Bronchial epithelial cell (primary cell): Measurements from ENCODE around the gene VSIR. TPM values are rescaled to one million over a fixed set of nuclear protein-coding genes. Genes with fewer than 3 reads are reported as not detected.

Experiments
- DNase-seq: peaks from one replicate; pipeline ENCODE4 v3.0.0-alpha.2; 2010; ENCODE audit warnings: low read depth
- FAIRE-seq: peaks from 2 replicates; lab custom pipeline; 2011; peaks lifted over from hg19 to GRCh38; lab: Jason Lieb, UNC
- H3K27me3 ChIP-seq: 2 replicates; pipeline ENCODE4 v1.5.1; 2011; ENCODE audit warnings: low read length; ENCODE audit not compliant: control insufficient read depth, insufficient read depth
- H3K36me3 ChIP-seq: 2 replicates; pipeline ENCODE4 v1.5.1; 2011; ENCODE audit warnings: low read length; ENCODE audit not compliant: control insufficient read depth, insufficient read depth
- H3K4me3 ChIP-seq: 2 replicates; pipeline ENCODE4 v1.5.1; 2011; ENCODE audit warnings: mild to moderate bottlenecking, low read depth, low read length, control low read depth
- total RNA-seq: library from RNA; depleted of rRNA; stranded (reverse); fragments of >200 nt; gene quantifications from 2 replicates; pipeline ENCODE4 v1.2.1, GENCODE V29; 2014
- TF ChIP-seq, protein P1 (sequence below): IDR thresholded peaks from 2 replicates; pipeline ENCODE4 v1.5.1; 2011; ENCODE audit warnings: mild to moderate bottlenecking, moderate library complexity, low read length, control low read depth, inconsistent platforms; ENCODE audit not compliant: insufficient read depth, severe bottlenecking

VSIR gene
- total RNA-seq, 1 donor from 2014 or later = 7.9 TPM

DNA sequence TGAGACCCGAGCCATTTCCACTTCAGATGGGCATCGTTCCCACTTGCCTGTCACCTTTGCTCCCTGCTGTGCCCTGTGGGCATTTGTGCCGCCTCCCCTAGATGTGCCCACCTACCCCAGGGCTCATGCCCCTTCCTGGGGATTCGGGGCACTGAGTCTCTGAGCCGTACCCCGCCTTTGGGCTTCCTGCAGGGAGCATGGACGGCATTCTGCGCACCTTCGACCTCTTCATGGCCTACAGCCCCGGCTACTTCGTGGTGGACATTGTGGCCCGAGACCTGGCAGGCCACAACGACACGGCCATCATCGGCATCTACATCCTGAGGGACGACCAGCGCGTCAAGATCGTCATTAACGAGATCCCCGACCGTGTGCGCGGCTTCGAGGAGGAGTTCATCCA lies 36.3 kb upstream of the VSIR start:
- TF ChIP-seq, protein P1, sequence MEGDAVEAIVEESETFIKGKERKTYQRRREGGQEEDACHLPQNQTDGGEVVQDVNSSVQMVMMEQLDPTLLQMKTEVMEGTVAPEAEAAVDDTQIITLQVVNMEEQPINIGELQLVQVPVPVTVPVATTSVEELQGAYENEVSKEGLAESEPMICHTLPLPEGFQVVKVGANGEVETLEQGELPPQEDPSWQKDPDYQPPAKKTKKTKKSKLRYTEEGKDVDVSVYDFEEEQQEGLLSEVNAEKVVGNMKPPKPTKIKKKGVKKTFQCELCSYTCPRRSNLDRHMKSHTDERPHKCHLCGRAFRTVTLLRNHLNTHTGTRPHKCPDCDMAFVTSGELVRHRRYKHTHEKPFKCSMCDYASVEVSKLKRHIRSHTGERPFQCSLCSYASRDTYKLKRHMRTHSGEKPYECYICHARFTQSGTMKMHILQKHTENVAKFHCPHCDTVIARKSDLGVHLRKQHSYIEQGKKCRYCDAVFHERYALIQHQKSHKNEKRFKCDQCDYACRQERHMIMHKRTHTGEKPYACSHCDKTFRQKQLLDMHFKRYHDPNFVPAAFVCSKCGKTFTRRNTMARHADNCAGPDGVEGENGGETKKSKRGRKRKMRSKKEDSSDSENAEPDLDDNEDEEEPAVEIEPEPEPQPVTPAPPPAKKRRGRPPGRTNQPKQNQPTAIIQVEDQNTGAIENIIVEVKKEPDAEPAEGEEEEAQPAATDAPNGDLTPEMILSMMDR = no peak
- DNase-seq (no peak), FAIRE-seq (no peak)
- Histone ChIP-seq H3K4me3 (no peak overlapping the region), H3K36me3 (no peaks in the 10 kb centered on the region), H3K27me3 (no peaks in the 10 kb centered on the region)

DNA sequence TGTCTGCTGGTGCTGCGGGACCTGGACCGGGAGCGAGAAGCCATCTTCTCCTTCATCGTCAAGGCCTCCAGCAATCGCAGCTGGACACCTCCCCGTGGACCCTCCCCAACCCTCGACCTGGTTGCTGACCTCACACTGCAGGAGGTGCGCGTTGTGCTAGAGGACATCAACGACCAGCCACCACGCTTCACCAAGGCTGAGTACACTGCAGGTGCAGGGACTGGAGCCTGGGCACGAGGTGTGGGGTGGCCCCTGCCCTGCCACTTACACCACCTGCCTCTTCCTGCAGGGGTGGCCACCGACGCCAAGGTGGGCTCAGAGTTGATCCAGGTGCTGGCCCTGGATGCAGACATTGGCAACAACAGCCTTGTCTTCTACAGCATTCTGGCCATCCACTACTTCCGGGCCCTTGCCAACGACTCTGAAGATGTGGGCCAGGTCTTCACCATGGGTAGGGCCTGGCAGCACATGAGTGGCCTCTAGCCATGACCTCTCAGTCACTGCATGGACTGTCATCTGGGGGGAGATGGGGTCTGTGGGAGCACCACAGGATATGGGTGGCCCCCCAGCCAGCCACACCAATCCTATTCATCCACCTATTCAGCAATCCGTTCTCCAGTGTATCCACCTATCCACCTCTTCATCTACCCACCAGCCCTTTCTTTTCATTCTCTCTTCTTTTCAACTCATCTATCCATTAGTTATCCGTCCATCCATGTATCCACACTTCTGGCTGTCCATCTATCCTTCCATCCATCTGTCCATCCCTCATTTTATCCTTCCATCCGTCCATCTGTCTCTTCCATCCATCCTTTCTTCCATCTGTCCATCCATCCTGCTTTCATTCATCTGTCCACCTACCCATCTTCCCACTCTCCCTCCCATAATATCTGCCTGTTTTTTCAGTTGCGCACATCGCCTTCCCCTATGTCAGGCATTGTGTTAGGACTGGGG lies 34.5 kb upstream of the VSIR start:
- DNase-seq (no peak), FAIRE-seq (peak; percentile 23)
- Histone ChIP-seq H3K36me3 (no peaks in the 10 kb centered on the region), H3K4me3 (no peak overlapping the region), H3K27me3 (no peaks in the 10 kb centered on the region)
- TF ChIP-seq, protein P1 = no peak

DNA sequence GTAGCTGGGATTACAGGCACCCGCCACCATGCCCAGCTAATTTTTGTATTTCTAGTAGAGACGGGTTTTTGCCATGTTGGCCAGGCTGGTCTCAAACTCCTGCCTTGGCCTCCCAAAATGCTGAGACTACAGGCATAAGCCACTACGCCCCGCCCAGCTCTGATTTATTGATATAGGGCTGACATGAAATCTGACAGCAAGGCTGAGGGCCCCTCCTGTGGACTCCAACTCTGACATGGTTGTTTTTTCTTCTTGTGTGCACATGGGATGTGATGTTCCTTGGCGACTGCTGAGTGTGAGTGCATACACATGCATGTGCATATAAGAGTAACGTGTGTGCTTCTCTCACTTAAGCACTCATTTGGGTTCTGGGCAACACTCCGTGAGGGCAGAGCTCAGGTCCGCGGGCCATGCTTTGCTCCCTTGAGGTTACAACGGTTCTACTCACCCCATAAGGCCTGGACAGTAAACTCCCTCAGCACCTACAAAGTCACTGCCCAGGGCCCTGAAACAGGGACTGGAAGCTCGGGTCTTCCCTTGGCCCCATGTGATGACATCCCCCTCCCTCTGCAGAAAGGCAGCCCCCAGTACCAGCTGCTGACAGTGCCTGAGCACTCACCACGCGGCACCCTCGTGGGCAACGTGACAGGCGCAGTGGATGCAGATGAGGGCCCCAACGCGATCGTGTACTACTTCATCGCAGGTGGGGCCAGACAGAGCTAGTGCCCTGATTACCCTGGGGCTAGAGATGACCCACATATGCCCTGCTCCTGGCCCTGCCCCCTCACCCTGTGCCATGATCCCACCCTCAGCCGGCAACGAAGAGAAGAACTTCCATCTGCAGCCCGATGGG lies 33.6 kb upstream of the VSIR start:
- FAIRE-seq (no peak), DNase-seq (no peak)
- Histone ChIP-seq H3K27me3 (no peaks in the 10 kb centered on the region), H3K36me3 (no peaks in the 10 kb centered on the region), H3K4me3 (no peak overlapping the region)
- TF ChIP-seq, protein P1 = no peak

DNA sequence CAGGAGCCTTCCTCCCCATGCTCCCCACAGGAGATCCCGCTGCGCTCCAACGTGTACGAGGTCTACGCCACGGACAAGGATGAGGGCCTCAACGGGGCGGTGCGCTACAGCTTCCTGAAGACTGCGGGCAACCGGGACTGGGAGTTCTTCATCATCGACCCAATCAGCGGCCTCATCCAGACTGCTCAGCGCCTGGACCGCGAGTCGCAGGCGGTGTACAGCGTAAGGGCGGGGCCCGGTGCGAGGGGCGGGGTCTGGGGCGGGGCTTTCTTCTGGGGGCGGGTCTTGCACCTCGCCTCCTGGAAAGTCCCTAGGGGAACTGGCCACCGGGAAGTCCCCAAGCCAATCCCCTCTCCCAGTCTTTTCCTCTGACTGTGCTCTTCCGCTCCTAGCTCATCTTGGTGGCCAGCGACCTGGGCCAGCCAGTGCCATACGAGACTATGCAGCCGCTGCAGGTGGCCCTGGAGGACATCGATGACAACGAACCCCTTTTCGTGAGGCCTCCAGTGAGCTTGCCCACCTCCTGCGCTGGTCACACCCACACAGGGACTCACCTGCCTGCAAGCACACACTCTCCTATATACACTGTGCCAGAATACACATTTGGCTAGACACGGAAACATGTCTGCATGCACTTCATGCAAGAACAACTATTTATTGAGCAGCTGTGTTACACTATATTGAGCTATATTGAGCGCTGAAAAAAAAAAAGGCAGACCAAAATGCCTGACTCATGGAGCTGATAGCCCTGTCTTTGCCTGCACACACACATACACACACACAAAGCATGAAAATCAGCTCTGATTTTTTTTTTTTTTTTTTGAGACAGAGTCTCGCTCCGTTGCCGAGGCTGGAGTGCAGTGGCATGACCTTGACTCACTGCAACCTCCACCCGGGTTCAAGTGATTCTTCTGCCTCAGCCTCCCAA lies 32.7 kb upstream of the VSIR start:
- DNase-seq (peak; percentile 42), FAIRE-seq (no peak)
- Histone ChIP-seq H3K4me3 (no peak overlapping the region), H3K27me3 (no peaks in the 10 kb centered on the region), H3K36me3 (no peaks in the 10 kb centered on the region)
- TF ChIP-seq, protein P1 = no peak

DNA sequence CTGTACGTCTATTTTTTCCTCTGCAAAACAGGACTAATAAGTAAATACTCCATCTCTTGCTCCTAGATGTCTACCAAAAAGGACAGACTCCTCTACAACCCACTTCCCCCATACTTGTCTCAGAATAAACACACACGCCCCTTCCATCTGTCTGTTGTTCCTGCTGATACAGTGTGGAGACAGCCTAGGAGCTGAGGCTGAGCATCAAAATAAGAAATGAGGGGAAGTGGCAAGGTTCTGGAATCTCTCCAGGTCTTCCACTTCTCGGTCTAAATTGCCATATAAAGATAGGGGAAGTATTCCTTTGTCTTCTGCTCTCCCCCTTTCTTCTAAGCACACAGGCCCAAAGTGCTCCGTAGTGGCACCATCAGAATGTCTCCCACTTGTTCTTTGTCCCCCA lies 30.8 kb upstream of the VSIR start:
- FAIRE-seq = no peak
- TF ChIP-seq, protein P1 = no peak
- H3K36me3 ChIP-seq = no peaks in the 10 kb centered on the region
- H3K4me3 ChIP-seq = no peak overlapping the region
- H3K27me3 ChIP-seq = no peaks in the 10 kb centered on the region
- DNase-seq = no peak
